B cell (primary cell): ENCODE data around the gene YY1AP1. TPM values are rescaled to one million over a fixed set of nuclear protein-coding genes. Genes with fewer than 3 reads are reported as not detected.
"Not testable (repeated sequence)": the region's sequence is repeated elsewhere in the genome, so short reads cannot be mapped to it uniquely, and the experiment has no call there.

Source experiments
- ATAC-seq: fragments of 200-7000 bp; cut with Tn5 transposase; one replicate; pipeline ENCODE4 v1.10.0; 2021; ENCODE audit warnings: low read depth, mild to moderate bottlenecking, moderate number of reproducible peaks, moderate library complexity
- CTCF ChIA-PET: fragments of 350-600 bp; sonication (Branson Sonifier 250); formaldehyde crosslinking; loops from one replicate; lab custom pipeline; 2021; ENCODE audit warnings: antibody characterized with exemption, inconsistent platforms; lab: Charles Lee
- POLR2A ChIA-PET: fragments of 350-600 bp; sonication (Branson Sonifier 250); formaldehyde crosslinking; loops from one replicate; lab custom pipeline; 2021; ENCODE audit warnings: antibody characterized with exemption; lab: Charles Lee
- DNase-seq: peaks from one replicate; pipeline ENCODE4 v3.0.0; 2013
- H2AFZ ChIP-seq: 2 replicates; pipeline ENCODE4 v1.6.1; 2012; ENCODE audit warnings: mild to moderate bottlenecking, low read depth, low read length; ENCODE audit not compliant: insufficient read depth, poor library complexity, severe bottlenecking
- H3K27ac ChIP-seq, 2 donors: 1 replicate in 1 of 2; 2 replicates in 1 of 2; pipeline ENCODE4 v1.5.1; 2012 to 2013; ENCODE audit warnings: low read length in 2 of 2, mild to moderate bottlenecking in 2 of 2, moderate library complexity in 1 of 2
- H3K27me3 ChIP-seq, 4 experiments: fragments of 200-600 bp in 1 of 4; sonication (generic) in 1 of 4; replicated peaks in 1 of 4; 1 replicate in 2 of 4; 2 replicates in 2 of 4; pipeline versions ENCODE4 v1.6.1 to v1.7.0; 2013 to 2016; ENCODE audit warnings: low read length in 3 of 4, mild to moderate bottlenecking in 2 of 4, mixed read lengths in 1 of 4, moderate library complexity in 1 of 4; ENCODE audit not compliant: insufficient read depth in 4 of 4, control insufficient read depth in 3 of 4; ENCODE audit errors: control extremely low read depth in 1 of 4
- H3K36me3 ChIP-seq, 2 experiments: replicated peaks in 1 of 2; 1 replicate in 1 of 2; 2 replicates in 1 of 2; pipeline versions ENCODE4 v1.6.1 to v1.7.1; 2013; ENCODE audit warnings: low read length in 1 of 2; ENCODE audit not compliant: insufficient read depth in 2 of 2, control insufficient read depth in 1 of 2; ENCODE audit errors: control extremely low read depth in 1 of 2, extremely low read depth in 1 of 2
- H3K4me1 ChIP-seq, 2 donors: fragments of 200-600 bp in 1 of 2; sonication (generic) in 1 of 2; 1 replicate in 1 of 2; 2 replicates in 1 of 2; pipeline versions ENCODE4 v1.5.1 to v1.6.1; 2013 to 2017; ENCODE audit warnings: low read length in 2 of 2; ENCODE audit not compliant: control insufficient read depth in 2 of 2, insufficient read depth in 2 of 2
- H3K4me2 ChIP-seq: replicated peaks from 2 replicates; pipeline ENCODE3; 2012; ENCODE audit warnings: mild to moderate bottlenecking, low read depth, low read length; ENCODE audit not compliant: poor library complexity, severe bottlenecking
- H3K4me3 ChIP-seq, 5 experiments: fragments of 200-600 bp in 1 of 5; sonication (generic) in 1 of 5; 1 replicate in 3 of 5; 2 replicates in 2 of 5; pipeline versions ENCODE4 v1.5.1 to v1.7.0; 2011 to 2016; ENCODE audit warnings: low read length in 4 of 5, mild to moderate bottlenecking in 4 of 5, low read depth in 2 of 5, control low read depth in 1 of 5, moderate library complexity in 1 of 5; ENCODE audit not compliant: insufficient read depth in 1 of 5; ENCODE audit errors: control extremely low read depth in 1 of 5, extremely low read depth in 1 of 5
- H3K79me2 ChIP-seq: fragments of 200-600 bp; sonication (generic); one replicate; pipeline ENCODE4 v1.6.0; 2016; ENCODE audit warnings: low read length; ENCODE audit not compliant: control insufficient read depth, insufficient read depth
- H3K9ac ChIP-seq: fragments of 200-600 bp; sonication (generic); 2 replicates; pipeline ENCODE4 v1.6.1; 2017; ENCODE audit warnings: mild to moderate bottlenecking, low read length, moderate library complexity
- H3K9me3 ChIP-seq, 3 donors: one replicate each; pipeline versions ENCODE4 v1.6.1 to v1.7.1; 2013; ENCODE audit warnings: low read length in 2 of 3; ENCODE audit not compliant: control insufficient read depth in 2 of 3, insufficient read depth in 1 of 3; ENCODE audit errors: control extremely low read depth in 1 of 3
- H4K20me1 ChIP-seq: 2 replicates; pipeline ENCODE4 v1.6.0; 2012; ENCODE audit warnings: mild to moderate bottlenecking, low read length; ENCODE audit not compliant: insufficient read depth, control insufficient read depth, poor library complexity, severe bottlenecking
- H3K27ac Mint-ChIP-seq: one replicate; pipeline ENCODE4 v1.8.0; 2021; ENCODE audit warnings: mixed read lengths
- H3K27me3 Mint-ChIP-seq: one replicate; pipeline ENCODE4 v1.8.0; 2021; ENCODE audit warnings: mixed read lengths
- H3K4me1 Mint-ChIP-seq: one replicate; pipeline ENCODE4 v1.8.0; 2021; ENCODE audit warnings: mixed read lengths
- H3K4me3 Mint-ChIP-seq: one replicate; pipeline ENCODE4 v1.8.0; 2021; ENCODE audit warnings: mixed read lengths
- H3K9me3 Mint-ChIP-seq: one replicate; pipeline ENCODE4 v1.8.0; 2022; ENCODE audit warnings: mixed read lengths; ENCODE audit not compliant: insufficient read depth
- EZH2 ChIP-seq: IDR thresholded peaks from 2 replicates; pipeline ENCODE4 v1.6.1; 2012; ENCODE audit warnings: borderline replicate concordance, low read depth, mild to moderate bottlenecking, moderate library complexity, low read length; ENCODE audit not compliant: insufficient read depth, poor library complexity, severe bottlenecking
- WGBS: methylation state at CpG from one replicate; pipeline ENCODE4 v1.1.5; 2013; ENCODE audit warnings: missing lambda C conversion rate; ENCODE audit not compliant: insufficient coverage; 5-methylcytosine and 5-hydroxymethylcytosine counted together
- intact Hi-C: fragments of 100-400 bp; cut with micrococcal nuclease; formaldehyde crosslinking; loops from one replicate; pipeline ENCODE4 v1.10.0; 2022
- polyA plus RNA-seq: library from polyadenylated mRNA; depleted of rRNA; stranded (reverse); fragments of >200 nt; gene quantifications from 2 replicates; pipeline ENCODE4 v1.2.3, GENCODE V29; 2012
- total RNA-seq, 2 donors: library from RNA; stranded (reverse); fragments of 120-200 nt in 1 of 2; gene quantifications; 1 replicate in 1 of 2; 2 replicates in 1 of 2; pipeline versions ENCODE4 v1.2.3 to v1.2.4, GENCODE V29; 2013 to 2022
- TF ChIP-seq, protein P1 (sequence below): fragments of 200-600 bp; IDR thresholded peaks from one replicate; pipeline ENCODE4 v1.8.0; 2022; ENCODE audit warnings: antibody characterized with exemption, mild to moderate bottlenecking

The YY1AP1 gene
- total and polyA plus RNA-seq, 2 donors (not counting 1 experiment from before 2014, with no cell fraction given) = 95.4 to 156 TPM

DNA sequence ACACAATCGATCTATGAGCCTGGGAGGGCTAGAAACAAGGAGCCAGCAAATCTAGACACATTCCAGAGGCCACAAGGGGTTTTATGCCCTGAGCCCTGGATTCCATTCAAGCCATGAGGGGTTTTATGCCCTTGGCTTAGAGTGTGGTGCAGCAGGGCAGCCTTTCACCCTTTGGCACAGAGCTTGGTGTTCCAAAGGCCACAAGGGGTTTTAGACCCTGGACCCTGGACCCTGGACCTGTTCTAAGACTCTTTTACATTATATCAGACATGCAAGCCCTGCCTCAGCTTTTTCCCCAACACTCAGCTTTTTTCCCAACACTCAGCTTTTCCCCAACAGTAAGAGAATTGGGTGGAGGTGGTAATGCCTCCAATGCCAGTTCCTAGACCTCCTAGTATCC lies 65.2 kb downstream of the YY1AP1 start:
- no peak overlapping the region for H3K9ac ChIP-seq
- intact Hi-C loops = no loop called here
- 100% methylated on average over 1 of the region's 1 CpG for WGBS

DNA sequence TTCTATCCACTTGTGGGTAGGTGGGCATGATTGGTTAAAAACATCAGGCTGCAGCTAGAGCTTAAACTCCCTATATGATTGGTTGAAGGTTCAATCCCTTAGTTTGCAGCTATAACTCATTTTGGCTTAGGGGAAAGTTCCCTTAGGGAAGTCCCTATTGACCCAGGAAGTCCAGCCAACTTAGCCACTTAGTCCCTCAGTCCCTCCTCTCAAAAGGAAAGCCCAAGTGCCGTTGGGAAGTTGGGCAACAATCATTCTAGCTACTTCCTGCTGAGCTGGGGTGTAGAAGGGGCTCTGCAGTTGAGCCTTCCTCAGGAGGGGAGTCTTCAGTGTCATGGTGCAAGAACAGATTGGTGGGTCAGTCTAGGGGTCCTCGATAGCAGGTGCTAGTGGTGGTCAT lies 66.4 kb downstream of the YY1AP1 start:
- Histone ChIP-seq H3K4me2 (no peak overlapping the region), H3K36me3 (no peaks in the 10 kb centered on the region), H4K20me1 (no peaks in the 10 kb centered on the region), H3K9me3 (no peaks in the 10 kb centered on the region), H3K27me3 (no peaks in the 10 kb centered on the region), H2AFZ (no peak overlapping the region), H3K27ac (no peak overlapping the region), H3K9ac (no peak overlapping the region), H3K79me2 (no peaks in the 10 kb centered on the region), H3K4me3 (no peak overlapping the region), H3K4me1 (no peaks in the 10 kb centered on the region)
- Mint-ChIP-seq H3K27me3 (no peaks in the 10 kb centered on the region), H3K4me3 (no peak overlapping the region), H3K27ac (no peak overlapping the region), H3K4me1 (no peaks in the 10 kb centered on the region), H3K9me3 (no peaks in the 10 kb centered on the region)
- no peak for DNase-seq
- no peak for ATAC-seq
- intact Hi-C loops = no loop called here
- ChIA-PET POLR2A (no interaction called here), CTCF (no interaction called here)
- TF ChIP-seq, protein P1, sequence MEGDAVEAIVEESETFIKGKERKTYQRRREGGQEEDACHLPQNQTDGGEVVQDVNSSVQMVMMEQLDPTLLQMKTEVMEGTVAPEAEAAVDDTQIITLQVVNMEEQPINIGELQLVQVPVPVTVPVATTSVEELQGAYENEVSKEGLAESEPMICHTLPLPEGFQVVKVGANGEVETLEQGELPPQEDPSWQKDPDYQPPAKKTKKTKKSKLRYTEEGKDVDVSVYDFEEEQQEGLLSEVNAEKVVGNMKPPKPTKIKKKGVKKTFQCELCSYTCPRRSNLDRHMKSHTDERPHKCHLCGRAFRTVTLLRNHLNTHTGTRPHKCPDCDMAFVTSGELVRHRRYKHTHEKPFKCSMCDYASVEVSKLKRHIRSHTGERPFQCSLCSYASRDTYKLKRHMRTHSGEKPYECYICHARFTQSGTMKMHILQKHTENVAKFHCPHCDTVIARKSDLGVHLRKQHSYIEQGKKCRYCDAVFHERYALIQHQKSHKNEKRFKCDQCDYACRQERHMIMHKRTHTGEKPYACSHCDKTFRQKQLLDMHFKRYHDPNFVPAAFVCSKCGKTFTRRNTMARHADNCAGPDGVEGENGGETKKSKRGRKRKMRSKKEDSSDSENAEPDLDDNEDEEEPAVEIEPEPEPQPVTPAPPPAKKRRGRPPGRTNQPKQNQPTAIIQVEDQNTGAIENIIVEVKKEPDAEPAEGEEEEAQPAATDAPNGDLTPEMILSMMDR = no peak
- no peak for TF ChIP-seq EZH2
- no CpG with 5 or more reads among the region's 2 CpGs for WGBS

More for the DNA sequence above, 65.2 kb downstream of the YY1AP1 start:
- H3K9me3 ChIP-seq = no peaks in the 10 kb centered on the region
- POLR2A ChIA-PET = no interaction called here
- H3K4me2 ChIP-seq = no peak overlapping the region
- H3K36me3 ChIP-seq = no peaks in the 10 kb centered on the region
- CTCF ChIA-PET = no interaction called here
- no peaks in the 10 kb centered on the region for H4K20me1 ChIP-seq
- H3K27me3 Mint-ChIP-seq = no peaks in the 10 kb centered on the region
- no peaks in the 10 kb centered on the region for H3K9me3 Mint-ChIP-seq
- H3K4me3 Mint-ChIP-seq = no peak overlapping the region
- no peaks in the 10 kb centered on the region for H3K4me1 ChIP-seq
- H3K4me1 Mint-ChIP-seq = no peaks in the 10 kb centered on the region
- no peak overlapping the region for H3K27ac ChIP-seq
- ATAC-seq (no peak), DNase-seq (no peak)
- H3K27me3 ChIP-seq = no peaks in the 10 kb centered on the region
- H3K79me2 ChIP-seq = no peaks in the 10 kb centered on the region
- H2AFZ ChIP-seq = no peak overlapping the region
- no peak for TF ChIP-seq EZH2
- TF ChIP-seq, protein P1 = no peak
- no peak overlapping the region for H3K27ac Mint-ChIP-seq
- H3K4me3 ChIP-seq = no peak overlapping the region

DNA sequence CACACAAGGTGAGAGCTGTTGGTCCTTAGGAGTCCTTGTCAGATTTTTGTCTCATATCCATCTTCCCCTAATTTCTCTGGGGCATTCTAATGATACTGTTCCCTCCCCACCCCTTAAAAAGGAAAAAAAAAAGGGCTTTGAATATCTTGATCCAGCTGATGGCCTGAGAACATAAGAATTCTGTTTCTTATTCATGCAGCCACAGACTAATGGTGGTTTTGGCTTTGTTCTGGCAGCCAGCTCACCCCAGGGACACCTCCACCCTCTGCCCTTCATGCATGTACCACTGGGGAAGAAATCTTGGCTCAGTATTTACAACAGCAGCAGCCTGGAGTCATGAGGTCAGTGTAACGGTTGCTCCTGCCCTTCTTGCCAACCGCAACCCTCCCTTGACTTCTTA lies 75.3 kb downstream of the YY1AP1 start:
- H3K36me3 ChIP-seq, CTCF ChIA-PET, H3K79me2 ChIP-seq, H3K4me1 Mint-ChIP-seq, H3K4me3 Mint-ChIP-seq, H2AFZ ChIP-seq, H3K27me3 Mint-ChIP-seq, H3K4me1 ChIP-seq, H3K27me3 ChIP-seq, H3K4me2 ChIP-seq, H3K9me3 ChIP-seq, H3K9ac ChIP-seq, H4K20me1 ChIP-seq, ATAC-seq, H3K27ac ChIP-seq, POLR2A ChIA-PET, H3K9me3 Mint-ChIP-seq, intact Hi-C loops, DNase-seq, H3K27ac Mint-ChIP-seq, H3K4me3 ChIP-seq: not testable (repeated sequence)
- no CpG with 5 or more reads among the region's 2 CpGs for WGBS
